HL-60 (cell line): ENCODE data around the gene ANKRD9.

Source experiments
- DNase-seq, 2 experiments: peaks; one replicate each; pipeline ENCODE4 v3.0.0-alpha.2; 2010 to 2020; ENCODE audit warnings: low read depth in 1 of 2, low spot score in 1 of 2
- H3K27ac ChIP-seq: fragments of 250-450 bp; sonication (Bioruptor Pico); replicated peaks from 2 replicates; pipeline ENCODE4 v1.5.1; 2020; ENCODE audit warnings: mild to moderate bottlenecking, moderate library complexity
- H3K27me3 ChIP-seq: fragments of 250-450 bp; sonication (Bioruptor Pico); 2 replicates; pipeline ENCODE4 v1.5.1; 2021; ENCODE audit warnings: mild to moderate bottlenecking, moderate library complexity; ENCODE audit not compliant: insufficient read depth, poor library complexity, severe bottlenecking
- H3K4me3 ChIP-seq: replicated peaks from 2 replicates; pipeline ENCODE4 v1.5.1; 2011; ENCODE audit warnings: mild to moderate bottlenecking, control low read depth, low read length; ENCODE audit not compliant: insufficient read depth
- CTCF ChIP-seq: IDR thresholded peaks from one replicate; pipeline ENCODE4 v1.5.1; 2011; ENCODE audit warnings: low read length, control low read depth, inconsistent platforms; ENCODE audit not compliant: insufficient read depth
- GABPA ChIP-seq: IDR thresholded peaks from 2 replicates; pipeline ENCODE4 v1.6.1; 2012; ENCODE audit warnings: low read depth
- POLR2AphosphoS5 ChIP-seq: IDR thresholded peaks from 2 replicates; pipeline ENCODE4 v1.6.1; 2012; ENCODE audit warnings: low read depth
- REST ChIP-seq: IDR thresholded peaks from 2 replicates; pipeline ENCODE4 v1.6.1; 2012; ENCODE audit warnings: low read depth; ENCODE audit not compliant: insufficient replicate concordance
- SPI1 ChIP-seq: IDR thresholded peaks from 2 replicates; pipeline ENCODE4 v1.6.1; 2012; ENCODE audit warnings: low read depth, mild to moderate bottlenecking, borderline replicate concordance

ANKRD9 gene

GRCh38 chr14:102481371-102481770 lies 28.2 kb downstream of the ANKRD9 start:
- DNase-seq: no peak
- Histone ChIP-seq H3K27ac (no peak overlapping the region), H3K27me3 (no peaks in the 10 kb centered on the region), H3K4me3 (no peak overlapping the region)
- TF ChIP-seq GABPA: no peak
- no peak for TF ChIP-seq SPI1
- TF ChIP-seq REST: no peak
- no peak for TF ChIP-seq CTCF
- no peak for TF ChIP-seq POLR2AphosphoS5

- DNase-seq: no peak
- H3K27ac ChIP-seq: no peak overlapping the region
- H3K27me3 ChIP-seq: no peaks in the 10 kb centered on the region
- no peak overlapping the region for H3K4me3 ChIP-seq
- no peak for TF ChIP-seq CTCF
- TF ChIP-seq SPI1: no peak
- no peak for TF ChIP-seq POLR2AphosphoS5
- no peak for TF ChIP-seq REST
- TF ChIP-seq GABPA: no peak
These were observed 29.8 kb downstream of the ANKRD9 start for GRCh38 chr14:102479777-102480176.

GRCh38 chr14:102479107-102479506 lies 30.5 kb downstream of the ANKRD9 start:
- Histone ChIP-seq H3K27ac (no peak overlapping the region), H3K27me3 (no peaks in the 10 kb centered on the region), H3K4me3 (no peak overlapping the region)
- DNase-seq: no peak
- TF ChIP-seq SPI1 (no peak), CTCF (no peak), GABPA (no peak), REST (no peak)
